ENCODE measurements around the gene ZDBF2.

The ZDBF2 gene

DNA sequence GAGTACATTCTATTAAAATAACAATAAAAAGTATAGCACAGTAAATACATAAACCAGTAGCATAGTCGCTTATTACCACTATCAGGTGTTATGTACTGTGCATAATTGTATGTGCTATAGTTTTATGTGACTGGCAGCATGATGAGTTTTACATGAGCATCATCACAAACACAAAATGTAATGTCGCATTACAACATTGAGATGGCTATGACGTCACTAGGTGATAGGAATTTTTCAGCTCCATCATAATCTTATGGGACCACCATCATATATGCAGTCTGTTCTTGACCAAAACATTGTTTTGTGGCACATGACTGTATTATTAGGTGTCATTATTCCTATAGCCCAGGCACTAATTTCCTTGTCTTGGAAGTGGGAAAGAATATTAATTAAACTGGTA is 48.6 kb downstream of the ZDBF2 start:
- H3K4me3 ChIP-seq (ENCODE audit: low read depth, low read length) = no peak overlapping the region
- H3K36me3 ChIP-seq = peaks cover 4% of the 10 kb centered on the region
- no peak overlapping the region for H3K27ac ChIP-seq
- H3K9me3 ChIP-seq (ENCODE audit: severe bottlenecking) = peaks cover 4% of the 10 kb centered on the region
- no peak for DNase-seq
- TF ChIP-seq, protein P1, sequence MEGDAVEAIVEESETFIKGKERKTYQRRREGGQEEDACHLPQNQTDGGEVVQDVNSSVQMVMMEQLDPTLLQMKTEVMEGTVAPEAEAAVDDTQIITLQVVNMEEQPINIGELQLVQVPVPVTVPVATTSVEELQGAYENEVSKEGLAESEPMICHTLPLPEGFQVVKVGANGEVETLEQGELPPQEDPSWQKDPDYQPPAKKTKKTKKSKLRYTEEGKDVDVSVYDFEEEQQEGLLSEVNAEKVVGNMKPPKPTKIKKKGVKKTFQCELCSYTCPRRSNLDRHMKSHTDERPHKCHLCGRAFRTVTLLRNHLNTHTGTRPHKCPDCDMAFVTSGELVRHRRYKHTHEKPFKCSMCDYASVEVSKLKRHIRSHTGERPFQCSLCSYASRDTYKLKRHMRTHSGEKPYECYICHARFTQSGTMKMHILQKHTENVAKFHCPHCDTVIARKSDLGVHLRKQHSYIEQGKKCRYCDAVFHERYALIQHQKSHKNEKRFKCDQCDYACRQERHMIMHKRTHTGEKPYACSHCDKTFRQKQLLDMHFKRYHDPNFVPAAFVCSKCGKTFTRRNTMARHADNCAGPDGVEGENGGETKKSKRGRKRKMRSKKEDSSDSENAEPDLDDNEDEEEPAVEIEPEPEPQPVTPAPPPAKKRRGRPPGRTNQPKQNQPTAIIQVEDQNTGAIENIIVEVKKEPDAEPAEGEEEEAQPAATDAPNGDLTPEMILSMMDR (IDR thresholded peaks at IDR 0.05; ENCODE audit: low read depth, low read length) = no peak
- no peaks in the 10 kb centered on the region for H3K27me3 ChIP-seq (ENCODE audit: insufficient read depth, low read depth, severe bottlenecking)

DNA sequence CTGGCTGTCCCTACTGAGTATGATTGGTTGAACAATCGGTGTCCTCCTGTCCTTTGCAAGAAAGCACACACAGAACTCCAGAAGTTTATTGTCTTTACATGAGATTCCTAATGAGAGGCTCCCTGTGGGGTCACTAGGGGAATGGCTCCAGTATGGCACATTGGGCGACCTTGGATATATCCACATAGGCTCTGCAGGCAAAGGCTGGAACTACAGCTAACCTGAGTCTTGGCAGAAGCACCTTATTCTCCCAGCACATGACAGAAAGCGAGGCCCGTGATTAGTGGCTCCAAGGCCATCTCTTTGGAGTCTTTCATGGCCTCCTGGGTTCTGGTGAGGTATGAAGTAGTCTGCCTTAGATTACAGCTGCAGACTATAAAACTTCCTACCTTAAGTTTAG is 49.0 kb downstream of the ZDBF2 start:
- H3K27me3 ChIP-seq (ENCODE audit: insufficient read depth, low read depth, severe bottlenecking) = no peaks in the 10 kb centered on the region
- DNase-seq = no peak

DNA sequence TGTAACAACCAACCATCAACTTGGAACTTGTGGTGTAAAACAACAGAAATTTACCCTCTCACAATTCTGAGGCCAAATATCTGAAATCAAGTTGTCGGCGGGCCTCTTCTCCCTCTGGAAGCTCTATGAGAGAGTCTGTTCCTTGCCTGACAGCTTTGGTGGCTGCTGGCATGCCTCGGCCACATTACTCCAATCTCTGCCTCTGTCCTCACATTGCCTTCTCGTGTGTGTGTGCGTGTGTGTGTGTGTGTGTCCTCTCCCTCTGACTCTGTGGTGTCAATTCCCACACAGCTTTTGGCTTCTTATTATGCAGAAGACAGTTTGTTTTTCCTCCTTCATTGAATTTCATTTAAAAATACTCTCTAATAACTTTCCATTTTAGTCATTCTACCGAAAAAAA is 50.4 kb downstream of the ZDBF2 start:
- Histone ChIP-seq H3K4me3 (ENCODE audit: low read depth, low read length) (no peak overlapping the region), H3K9me3 (ENCODE audit: severe bottlenecking) (peaks cover 2% of the 10 kb centered on the region), H3K36me3 (no peaks in the 10 kb centered on the region), H3K27ac (no peak overlapping the region), H3K27me3 (ENCODE audit: insufficient read depth, low read depth, severe bottlenecking) (no peaks in the 10 kb centered on the region)
- TF ChIP-seq, protein P1 (IDR thresholded peaks at IDR 0.05; ENCODE audit: low read depth, low read length) = no peak
- no peak for DNase-seq

More for the DNA sequence above, 49.0 kb downstream of the ZDBF2 start:
- TF ChIP-seq, protein P1 (IDR thresholded peaks at IDR 0.05; ENCODE audit: low read depth, low read length) = peak; percentile 4; the same call in 1 of the 2 replicates
- H3K9me3 ChIP-seq (ENCODE audit: severe bottlenecking) = peaks cover 4% of the 10 kb centered on the region
- peaks cover 4% of the 10 kb centered on the region for H3K36me3 ChIP-seq
- no peak overlapping the region for H3K4me3 ChIP-seq (ENCODE audit: low read depth, low read length)
- H3K27ac ChIP-seq = no peak overlapping the region

DNA sequence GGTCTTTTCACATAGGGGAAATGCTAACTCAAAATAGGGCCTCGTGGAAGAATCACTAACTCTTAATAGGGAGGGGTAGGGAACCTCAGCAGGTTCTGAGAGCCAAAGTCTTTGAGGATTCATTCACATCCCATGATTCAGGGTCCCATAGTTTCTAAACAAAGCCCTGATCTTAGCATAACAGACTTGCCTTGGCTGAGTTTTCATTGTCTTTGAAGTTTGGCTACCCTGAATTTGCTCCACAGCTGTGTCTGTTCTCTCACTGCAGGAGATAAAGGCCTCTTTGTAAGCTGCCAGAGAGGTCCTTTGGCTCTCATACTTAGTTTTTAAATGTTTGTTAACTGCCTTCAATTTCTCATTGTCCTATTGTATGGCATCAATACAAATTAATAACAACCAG is 54.5 kb downstream of the ZDBF2 start:
- H3K4me3 ChIP-seq (ENCODE audit: low read depth, low read length) = no peak overlapping the region
- no peaks in the 10 kb centered on the region for H3K27me3 ChIP-seq (ENCODE audit: insufficient read depth, low read depth, severe bottlenecking)
- H3K27ac ChIP-seq = no peak overlapping the region
- H3K9me3 ChIP-seq (ENCODE audit: severe bottlenecking) = peaks cover 2% of the 10 kb centered on the region
- TF ChIP-seq, protein P1 (IDR thresholded peaks at IDR 0.05; ENCODE audit: low read depth, low read length) = no peak
- no peak for DNase-seq
- H3K36me3 ChIP-seq = no peaks in the 10 kb centered on the region

DNA sequence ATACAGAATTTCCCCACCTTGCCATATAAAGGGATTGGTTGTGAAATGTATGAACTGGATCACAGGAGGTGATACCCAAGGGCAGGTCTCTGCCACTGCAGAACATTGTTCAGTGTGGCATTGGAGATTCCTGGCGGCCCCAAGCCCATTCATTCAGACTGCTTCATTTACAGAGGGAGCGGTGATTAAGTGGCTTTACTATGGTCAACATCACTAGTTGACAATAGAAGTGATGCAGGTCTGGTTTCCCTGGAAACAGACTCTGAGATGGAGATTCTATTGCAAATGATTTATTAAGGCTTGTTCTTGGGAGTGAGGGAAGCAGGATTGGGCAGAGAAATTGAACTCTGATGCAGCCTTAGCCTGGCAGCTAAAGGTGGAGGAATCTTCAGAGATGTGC is 62.4 kb downstream of the ZDBF2 start:
- no peaks in the 10 kb centered on the region for H3K9me3 ChIP-seq (ENCODE audit: severe bottlenecking)
- no peaks in the 10 kb centered on the region for H3K36me3 ChIP-seq
- no peak overlapping the region for H3K27ac ChIP-seq
- H3K4me3 ChIP-seq (ENCODE audit: low read depth, low read length) = no peak overlapping the region
- TF ChIP-seq, protein P1 (IDR thresholded peaks at IDR 0.05; ENCODE audit: low read depth, low read length) = no peak
- DNase-seq = no peak
- H3K27me3 ChIP-seq (ENCODE audit: insufficient read depth, low read depth, severe bottlenecking) = no peaks in the 10 kb centered on the region

DNA sequence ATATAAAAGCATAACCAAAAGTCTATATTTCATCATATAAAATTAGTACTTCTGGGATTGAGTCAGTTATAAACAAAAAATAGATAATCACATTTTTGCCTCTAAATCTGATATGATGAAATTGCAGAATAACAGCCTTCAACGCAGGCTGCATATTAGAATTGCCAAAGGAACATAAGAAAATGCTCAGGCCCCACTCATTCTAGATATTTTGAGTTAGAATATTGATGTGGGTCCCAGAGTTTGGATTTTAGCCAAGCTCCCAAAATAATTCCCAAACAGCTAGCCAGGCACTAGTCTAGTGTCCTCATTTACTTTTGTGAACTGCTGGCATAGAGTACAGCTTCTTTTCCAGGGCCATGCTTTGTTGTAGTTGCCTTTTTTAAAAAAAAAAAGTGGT is 63.5 kb downstream of the ZDBF2 start:
- no peaks in the 10 kb centered on the region for H3K36me3 ChIP-seq
- no peak overlapping the region for H3K27ac ChIP-seq
- no peaks in the 10 kb centered on the region for H3K9me3 ChIP-seq (ENCODE audit: severe bottlenecking)
- no peak overlapping the region for H3K4me3 ChIP-seq (ENCODE audit: low read depth, low read length)
- TF ChIP-seq, protein P1 (IDR thresholded peaks at IDR 0.05; ENCODE audit: low read depth, low read length) = no peak
- no peaks in the 10 kb centered on the region for H3K27me3 ChIP-seq (ENCODE audit: insufficient read depth, low read depth, severe bottlenecking)
- no peak for DNase-seq
